Activated T-helper 2 cell treated with anti-CD3 and anti-CD28 coated beads, Interferon-gamma antibody, Interleukin-2, Interleukin-4, amounts not matched to agents 10 μg/mL and 5 μg/mL and 100 μg/mL, durations not matched to agents 14 hours and 24 hours and 36 hours (primary cell): ENCODE measurements around the gene UFD1. TPM values are rescaled to one million over a fixed set of nuclear protein-coding genes. Genes with fewer than 3 reads are reported as not detected.

ENCODE experiments used
- DNase-seq: peaks from one replicate; pipeline ENCODE4 v3.0.0; 2021; ENCODE audit warnings: low spot score
- H3K27ac Mint-ChIP-seq: one replicate; pipeline ENCODE4 v1.8.0; 2021; ENCODE audit warnings: mixed read lengths
- H3K27me3 Mint-ChIP-seq: one replicate; pipeline ENCODE4 v1.8.0; 2021; ENCODE audit warnings: low read depth, mixed read lengths
- H3K36me3 Mint-ChIP-seq: one replicate; pipeline ENCODE4 v1.8.0; 2021; ENCODE audit warnings: low read depth, mixed read lengths
- H3K4me1 Mint-ChIP-seq: one replicate; pipeline ENCODE4 v1.8.0; 2021; ENCODE audit warnings: low read depth, mixed read lengths
- H3K4me3 Mint-ChIP-seq: one replicate; pipeline ENCODE4 v1.8.0; 2021; ENCODE audit warnings: low read depth, mild to moderate bottlenecking, moderate library complexity, mixed read lengths
- H3K9me3 Mint-ChIP-seq: one replicate; pipeline ENCODE4 v1.8.0; 2021; ENCODE audit warnings: mixed read lengths
- intact Hi-C: fragments of 100-400 bp; cut with micrococcal nuclease; formaldehyde crosslinking; loops from one replicate; pipeline ENCODE4 v1.15.1; 2023
- total RNA-seq: library from RNA; stranded (reverse); gene quantifications from 2 replicates; pipeline ENCODE4 v1.2.3, GENCODE V29; 2022

The UFD1 gene
- total RNA-seq, 1 donor from 2014 or later: 103 TPM

- Mint-ChIP-seq H3K27ac (no peak overlapping the region), H3K36me3 (peaks cover 40% of the 10 kb centered on the region), H3K4me1 (peaks cover 19% of the 10 kb centered on the region), H3K9me3 (no peaks in the 10 kb centered on the region), H3K4me3 (no peak overlapping the region), H3K27me3 (no peaks in the 10 kb centered on the region)
- no peak for DNase-seq
- intact Hi-C loops: no loop called here
Measured at GRCh38 chr22:19410941-19411689, 67.9 kb downstream of the UFD1 start.

GRCh38 chr22:19407649-19408606 lies 71.1 kb downstream of the UFD1 start:
- H3K4me1 Mint-ChIP-seq: peaks cover 4% of the 10 kb centered on the region
- DNase-seq: no peak
- no peak overlapping the region for H3K4me3 Mint-ChIP-seq
- H3K9me3 Mint-ChIP-seq: no peaks in the 10 kb centered on the region
- no peak overlapping the region for H3K27ac Mint-ChIP-seq
- intact Hi-C loops: no loop called here
- H3K27me3 Mint-ChIP-seq: no peaks in the 10 kb centered on the region
- H3K36me3 Mint-ChIP-seq: peaks cover 53% of the 10 kb centered on the region

GRCh38 chr22:19406846-19407245 lies 72.1 kb downstream of the UFD1 start:
- Mint-ChIP-seq H3K4me1 (peaks cover 1% of the 10 kb centered on the region), H3K27ac (no peak overlapping the region), H3K4me3 (no peak overlapping the region), H3K27me3 (no peaks in the 10 kb centered on the region), H3K36me3 (peaks cover 57% of the 10 kb centered on the region), H3K9me3 (no peaks in the 10 kb centered on the region)
- no peak for DNase-seq
- intact Hi-C loops: no loop called here

GRCh38 chr22:19406281-19406811 lies 72.6 kb downstream of the UFD1 start:
- Mint-ChIP-seq H3K27me3 (no peaks in the 10 kb centered on the region), H3K4me1 (peaks cover 1% of the 10 kb centered on the region), H3K4me3 (no peak overlapping the region), H3K27ac (no peak overlapping the region), H3K9me3 (no peaks in the 10 kb centered on the region), H3K36me3 (peaks cover 62% of the 10 kb centered on the region)
- no peak for DNase-seq
- intact Hi-C loops: no loop called here

GRCh38 chr22:19405652-19406051 lies 73.3 kb downstream of the UFD1 start:
- Mint-ChIP-seq H3K4me1 (peaks cover 1% of the 10 kb centered on the region), H3K27ac (no peak overlapping the region), H3K36me3 (peaks cover 68% of the 10 kb centered on the region)

GRCh38 chr22:19405133-19405532 lies 73.9 kb downstream of the UFD1 start:
- intact Hi-C loops: no loop called here

More at GRCh38 chr22:19405652-19406051, 73.3 kb downstream of the UFD1 start:
- Mint-ChIP-seq H3K4me3 (no peak overlapping the region), H3K9me3 (no peaks in the 10 kb centered on the region), H3K27me3 (no peaks in the 10 kb centered on the region)
- DNase-seq: no peak
- intact Hi-C loops: no loop called here

GRCh38 chr22:19404676-19405075 lies 74.3 kb downstream of the UFD1 start:
- Mint-ChIP-seq H3K9me3 (no peaks in the 10 kb centered on the region), H3K36me3 (peaks cover 67% of the 10 kb centered on the region), H3K4me3 (no peak overlapping the region), H3K27me3 (no peaks in the 10 kb centered on the region), H3K27ac (no peak overlapping the region), H3K4me1 (peaks cover 1% of the 10 kb centered on the region)
- DNase-seq: no peak
- intact Hi-C loops: no loop called here

More at GRCh38 chr22:19405133-19405532, 73.9 kb downstream of the UFD1 start:
- no peak for DNase-seq
- H3K4me3 Mint-ChIP-seq: no peak overlapping the region
- no peak overlapping the region for H3K27ac Mint-ChIP-seq
- H3K9me3 Mint-ChIP-seq: no peaks in the 10 kb centered on the region
- H3K27me3 Mint-ChIP-seq: no peaks in the 10 kb centered on the region
- H3K36me3 Mint-ChIP-seq: peaks cover 70% of the 10 kb centered on the region
- peaks cover 1% of the 10 kb centered on the region for H3K4me1 Mint-ChIP-seq

GRCh38 chr22:19402642-19403191 lies 76.3 kb downstream of the UFD1 start:
- intact Hi-C loops: no loop called here
- Mint-ChIP-seq H3K4me1 (peaks cover 1% of the 10 kb centered on the region), H3K9me3 (no peaks in the 10 kb centered on the region), H3K27ac (no peak overlapping the region), H3K27me3 (no peaks in the 10 kb centered on the region), H3K36me3 (peaks cover 65% of the 10 kb centered on the region), H3K4me3 (no peak overlapping the region)
- no peak for DNase-seq

GRCh38 chr22:19401483-19401882 lies 77.5 kb downstream of the UFD1 start:
- Mint-ChIP-seq H3K27me3 (no peaks in the 10 kb centered on the region), H3K9me3 (no peaks in the 10 kb centered on the region), H3K4me3 (no peak overlapping the region), H3K36me3 (peaks cover 62% of the 10 kb centered on the region), H3K27ac (no peak overlapping the region), H3K4me1 (peaks cover 1% of the 10 kb centered on the region)
- intact Hi-C loops: no loop called here
- DNase-seq: no peak

GRCh38 chr22:19400881-19401280 lies 78.1 kb downstream of the UFD1 start:
- peaks cover 59% of the 10 kb centered on the region for H3K36me3 Mint-ChIP-seq
- H3K27me3 Mint-ChIP-seq: no peaks in the 10 kb centered on the region
- no peaks in the 10 kb centered on the region for H3K9me3 Mint-ChIP-seq
- no peak for DNase-seq
- intact Hi-C loops: no loop called here
- no peak overlapping the region for H3K27ac Mint-ChIP-seq
- H3K4me3 Mint-ChIP-seq: no peak overlapping the region
- H3K4me1 Mint-ChIP-seq: no peaks in the 10 kb centered on the region
